Memory B cell (primary cell): ENCODE data around the gene SOX8.

ENCODE experiments used
- ATAC-seq: fragments of 150-1000 bp; cut with Tn5 transposase; 2 replicates; pipeline ENCODE4 v1.10.0; 2021; ENCODE audit warnings: low read depth, mild to moderate bottlenecking, moderate library complexity
- DNase-seq, 2 donors: peaks; one replicate each; pipeline ENCODE4 v3.0.0; 2022; ENCODE audit warnings: low spot score in 2 of 2
- H3K27ac Mint-ChIP-seq: one replicate; pipeline ENCODE4 v1.8.0; 2022; ENCODE audit warnings: mild to moderate bottlenecking, moderate library complexity, mixed read lengths
- H3K27me3 Mint-ChIP-seq: one replicate; pipeline ENCODE4 v1.8.0; 2022; ENCODE audit warnings: mixed read lengths
- H3K36me3 Mint-ChIP-seq: one replicate; pipeline ENCODE4 v1.8.0; 2022; ENCODE audit warnings: mild to moderate bottlenecking, mixed read lengths
- H3K4me1 Mint-ChIP-seq: one replicate; pipeline ENCODE4 v1.8.0; 2022; ENCODE audit warnings: mixed read lengths
- H3K4me3 Mint-ChIP-seq: one replicate; pipeline ENCODE4 v1.8.0; 2022; ENCODE audit warnings: mild to moderate bottlenecking, moderate library complexity, mixed read lengths
- H3K9me3 Mint-ChIP-seq: one replicate; pipeline ENCODE4 v1.8.0; 2022; ENCODE audit warnings: mixed read lengths

Gene SOX8

GRCh38 chr16:981695-982144, at the start of gene SOX8:
Gene SOX8 (plus strand): TSS chr16:981770. CDS start chr16:981923, 153 bp downstream.
- ATAC-seq: peak; percentile 4
- peaks cover 21% of the 10 kb centered on the region for H3K27me3 Mint-ChIP-seq
- peaks cover 9% of the 10 kb centered on the region for H3K4me1 Mint-ChIP-seq
- peak within 1 kb of the TSS; percentile 92 for H3K27ac Mint-ChIP-seq
- peaks cover 2% of the 10 kb centered on the region for H3K36me3 Mint-ChIP-seq
- no peaks in the 10 kb centered on the region for H3K9me3 Mint-ChIP-seq
- DNase-seq: no peak
- peak within 1 kb of the TSS; percentile 89 for H3K4me3 Mint-ChIP-seq

GRCh38 chr16:932831-933330, 48.7 kb upstream of the SOX8 start:
- Mint-ChIP-seq H3K4me1 (peaks cover 3% of the 10 kb centered on the region), H3K27me3 (no peaks in the 10 kb centered on the region), H3K4me3 (no peak overlapping the region), H3K27ac (no peak overlapping the region), H3K36me3 (peaks cover 21% of the 10 kb centered on the region), H3K9me3 (no peaks in the 10 kb centered on the region)
- no peak for DNase-seq
- ATAC-seq: no peak

GRCh38 chr16:933581-933980, 48.0 kb upstream of the SOX8 start:
- no peak overlapping the region for H3K4me3 Mint-ChIP-seq
- no peak for ATAC-seq
- peaks cover 3% of the 10 kb centered on the region for H3K4me1 Mint-ChIP-seq
- peaks cover 25% of the 10 kb centered on the region for H3K36me3 Mint-ChIP-seq
- H3K9me3 Mint-ChIP-seq: no peaks in the 10 kb centered on the region
- H3K27ac Mint-ChIP-seq: no peak overlapping the region
- H3K27me3 Mint-ChIP-seq: no peaks in the 10 kb centered on the region
- no peak for DNase-seq

- no peaks in the 10 kb centered on the region for H3K27me3 Mint-ChIP-seq
- no peak for ATAC-seq
- H3K9me3 Mint-ChIP-seq: no peaks in the 10 kb centered on the region
- H3K36me3 Mint-ChIP-seq: peaks cover 26% of the 10 kb centered on the region
- no peak for DNase-seq
- peaks cover 3% of the 10 kb centered on the region for H3K4me1 Mint-ChIP-seq
- no peak overlapping the region for H3K4me3 Mint-ChIP-seq
- H3K27ac Mint-ChIP-seq: no peak overlapping the region
These were observed 47.4 kb upstream of the SOX8 start for GRCh38 chr16:934178-934577.

GRCh38 chr16:935684-936083, 45.9 kb upstream of the SOX8 start:
- Mint-ChIP-seq H3K4me3 (no peak overlapping the region), H3K36me3 (peaks cover 26% of the 10 kb centered on the region), H3K27me3 (no peaks in the 10 kb centered on the region), H3K4me1 (peaks cover 3% of the 10 kb centered on the region), H3K9me3 (no peaks in the 10 kb centered on the region), H3K27ac (no peak overlapping the region)
- ATAC-seq (no peak), DNase-seq (no peak)

GRCh38 chr16:937311-937710, 44.3 kb upstream of the SOX8 start:
- H3K9me3 Mint-ChIP-seq: peaks cover 3% of the 10 kb centered on the region
- H3K27me3 Mint-ChIP-seq: no peaks in the 10 kb centered on the region
- H3K4me1 Mint-ChIP-seq: peaks cover 3% of the 10 kb centered on the region
- no peak overlapping the region for H3K4me3 Mint-ChIP-seq
- DNase-seq: no peak
- peaks cover 38% of the 10 kb centered on the region for H3K36me3 Mint-ChIP-seq
- no peak overlapping the region for H3K27ac Mint-ChIP-seq
- ATAC-seq: no peak

GRCh38 chr16:937723-938122, 43.8 kb upstream of the SOX8 start:
- Mint-ChIP-seq H3K27ac (no peak overlapping the region), H3K4me3 (no peak overlapping the region), H3K4me1 (peaks cover 3% of the 10 kb centered on the region), H3K36me3 (peaks cover 41% of the 10 kb centered on the region), H3K9me3 (peaks cover 7% of the 10 kb centered on the region), H3K27me3 (no peaks in the 10 kb centered on the region)
- ATAC-seq (no peak), DNase-seq (no peak)

- H3K36me3 Mint-ChIP-seq: peaks cover 39% of the 10 kb centered on the region
These were observed 43.4 kb upstream of the SOX8 start for GRCh38 chr16:938136-938535.

GRCh38 chr16:938752-939151, 42.8 kb upstream of the SOX8 start:
- Mint-ChIP-seq H3K36me3 (peaks cover 39% of the 10 kb centered on the region), H3K4me3 (no peak overlapping the region), H3K27ac (no peak overlapping the region), H3K4me1 (peaks cover 3% of the 10 kb centered on the region), H3K27me3 (no peaks in the 10 kb centered on the region), H3K9me3 (peaks cover 10% of the 10 kb centered on the region)
- DNase-seq: no peak
- ATAC-seq: no peak

More at GRCh38 chr16:938136-938535, 43.4 kb upstream of the SOX8 start:
- H3K4me3 Mint-ChIP-seq: no peak overlapping the region
- ATAC-seq (no peak), DNase-seq (no peak)
- no peak overlapping the region for H3K27ac Mint-ChIP-seq
- peaks cover 3% of the 10 kb centered on the region for H3K4me1 Mint-ChIP-seq
- H3K9me3 Mint-ChIP-seq: peaks cover 8% of the 10 kb centered on the region
- no peaks in the 10 kb centered on the region for H3K27me3 Mint-ChIP-seq

- no peak for ATAC-seq
- no peak for DNase-seq
- peaks cover 3% of the 10 kb centered on the region for H3K4me1 Mint-ChIP-seq
- no peaks in the 10 kb centered on the region for H3K27me3 Mint-ChIP-seq
- peaks cover 11% of the 10 kb centered on the region for H3K9me3 Mint-ChIP-seq
- no peak overlapping the region for H3K27ac Mint-ChIP-seq
- peaks cover 45% of the 10 kb centered on the region for H3K36me3 Mint-ChIP-seq
- no peak overlapping the region for H3K4me3 Mint-ChIP-seq
These were observed 42.3 kb upstream of the SOX8 start for GRCh38 chr16:939311-939710.

- DNase-seq (no peak), ATAC-seq (no peak)
- Mint-ChIP-seq H3K27me3 (no peaks in the 10 kb centered on the region), H3K4me1 (peaks cover 3% of the 10 kb centered on the region), H3K36me3 (peaks cover 50% of the 10 kb centered on the region), H3K4me3 (no peak overlapping the region), H3K27ac (no peak overlapping the region), H3K9me3 (peaks cover 11% of the 10 kb centered on the region)
These were observed 41.6 kb upstream of the SOX8 start for GRCh38 chr16:939941-940340.

GRCh38 chr16:942436-943060, 39.0 kb upstream of the SOX8 start:
- H3K27ac Mint-ChIP-seq: no peak overlapping the region
- no peaks in the 10 kb centered on the region for H3K27me3 Mint-ChIP-seq
- ATAC-seq (no peak), DNase-seq (no peak)
- H3K36me3 Mint-ChIP-seq: peaks cover 55% of the 10 kb centered on the region
- H3K9me3 Mint-ChIP-seq: peaks cover 11% of the 10 kb centered on the region
- no peaks in the 10 kb centered on the region for H3K4me1 Mint-ChIP-seq
- no peak overlapping the region for H3K4me3 Mint-ChIP-seq

GRCh38 chr16:943971-944370, 37.6 kb upstream of the SOX8 start:
- ATAC-seq (no peak), DNase-seq (no peak)
- Mint-ChIP-seq H3K9me3 (peaks cover 11% of the 10 kb centered on the region), H3K27ac (no peak overlapping the region), H3K4me3 (no peak overlapping the region), H3K4me1 (no peaks in the 10 kb centered on the region), H3K36me3 (peaks cover 51% of the 10 kb centered on the region), H3K27me3 (no peaks in the 10 kb centered on the region)

- ATAC-seq (no peak), DNase-seq (no peak)
- H3K4me1 Mint-ChIP-seq: no peaks in the 10 kb centered on the region
- no peaks in the 10 kb centered on the region for H3K27me3 Mint-ChIP-seq
- H3K27ac Mint-ChIP-seq: no peak overlapping the region
- peaks cover 11% of the 10 kb centered on the region for H3K9me3 Mint-ChIP-seq
- H3K36me3 Mint-ChIP-seq: peaks cover 43% of the 10 kb centered on the region
- H3K4me3 Mint-ChIP-seq: no peak overlapping the region
These were observed 36.1 kb upstream of the SOX8 start for GRCh38 chr16:945271-946047.
